Measurements from ENCODE around the gene TMEM273. TPM values are rescaled to one million over a fixed set of nuclear protein-coding genes. Genes with fewer than 3 reads are reported as not detected.

Gene TMEM273
- total RNA-seq, 1 donor from 2014 or later, result 82.3 TPM

DNA sequence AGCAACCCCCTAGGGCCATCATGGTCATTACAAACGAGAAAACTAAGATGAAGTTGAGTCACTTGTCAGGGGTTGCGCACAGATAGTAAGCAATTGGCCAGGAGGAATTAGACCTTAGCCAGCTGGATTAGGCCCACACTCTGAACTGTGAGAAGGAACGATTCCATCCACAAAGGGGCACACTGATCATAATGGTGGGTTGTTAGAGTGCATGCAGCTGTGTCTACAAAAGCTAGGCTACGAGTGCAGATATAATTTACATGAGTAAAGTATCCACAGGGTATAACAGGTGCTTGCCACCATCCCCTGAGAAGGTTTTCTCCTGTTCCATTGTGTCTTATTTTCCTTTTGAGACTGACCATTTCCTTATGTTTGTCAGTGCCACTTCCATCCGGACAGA lies 37.8 kb downstream of the TMEM273 start:
- H3K27ac ChIP-seq, result no peak overlapping the region
- H3K4me1 ChIP-seq, result no peaks in the 10 kb centered on the region
- H3K4me3 ChIP-seq, result no peak overlapping the region
- no peaks in the 10 kb centered on the region for H3K36me3 ChIP-seq
- TF ChIP-seq, protein P1, sequence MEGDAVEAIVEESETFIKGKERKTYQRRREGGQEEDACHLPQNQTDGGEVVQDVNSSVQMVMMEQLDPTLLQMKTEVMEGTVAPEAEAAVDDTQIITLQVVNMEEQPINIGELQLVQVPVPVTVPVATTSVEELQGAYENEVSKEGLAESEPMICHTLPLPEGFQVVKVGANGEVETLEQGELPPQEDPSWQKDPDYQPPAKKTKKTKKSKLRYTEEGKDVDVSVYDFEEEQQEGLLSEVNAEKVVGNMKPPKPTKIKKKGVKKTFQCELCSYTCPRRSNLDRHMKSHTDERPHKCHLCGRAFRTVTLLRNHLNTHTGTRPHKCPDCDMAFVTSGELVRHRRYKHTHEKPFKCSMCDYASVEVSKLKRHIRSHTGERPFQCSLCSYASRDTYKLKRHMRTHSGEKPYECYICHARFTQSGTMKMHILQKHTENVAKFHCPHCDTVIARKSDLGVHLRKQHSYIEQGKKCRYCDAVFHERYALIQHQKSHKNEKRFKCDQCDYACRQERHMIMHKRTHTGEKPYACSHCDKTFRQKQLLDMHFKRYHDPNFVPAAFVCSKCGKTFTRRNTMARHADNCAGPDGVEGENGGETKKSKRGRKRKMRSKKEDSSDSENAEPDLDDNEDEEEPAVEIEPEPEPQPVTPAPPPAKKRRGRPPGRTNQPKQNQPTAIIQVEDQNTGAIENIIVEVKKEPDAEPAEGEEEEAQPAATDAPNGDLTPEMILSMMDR (IDR thresholded peaks at IDR 0.05), result no peak
- H3K9me3 ChIP-seq, result peaks cover 0 to 12% of the 10 kb centered on the region in 2 donors
- no peak for DNase-seq (ENCODE audit: low spot score in 2 of 2)
- intact Hi-C loops (cut with DNase I), result no loop called here
- H3K27me3 ChIP-seq, result no peaks in the 10 kb centered on the region

GRCh38 chr10:49149881-49150280 lies 38.3 kb downstream of the TMEM273 start:
- Histone ChIP-seq H3K9me3 (peaks cover 0 to 12% of the 10 kb centered on the region in 2 donors), H3K36me3 (no peaks in the 10 kb centered on the region), H3K27me3 (no peaks in the 10 kb centered on the region), H3K4me3 (no peak overlapping the region), H3K4me1 (no peaks in the 10 kb centered on the region), H3K27ac (no peak overlapping the region)
- no peak for DNase-seq (ENCODE audit: low spot score in 2 of 2)
- intact Hi-C loops (cut with DNase I), result no loop called here
- TF ChIP-seq, protein P1 (IDR thresholded peaks at IDR 0.05), result no peak

DNA sequence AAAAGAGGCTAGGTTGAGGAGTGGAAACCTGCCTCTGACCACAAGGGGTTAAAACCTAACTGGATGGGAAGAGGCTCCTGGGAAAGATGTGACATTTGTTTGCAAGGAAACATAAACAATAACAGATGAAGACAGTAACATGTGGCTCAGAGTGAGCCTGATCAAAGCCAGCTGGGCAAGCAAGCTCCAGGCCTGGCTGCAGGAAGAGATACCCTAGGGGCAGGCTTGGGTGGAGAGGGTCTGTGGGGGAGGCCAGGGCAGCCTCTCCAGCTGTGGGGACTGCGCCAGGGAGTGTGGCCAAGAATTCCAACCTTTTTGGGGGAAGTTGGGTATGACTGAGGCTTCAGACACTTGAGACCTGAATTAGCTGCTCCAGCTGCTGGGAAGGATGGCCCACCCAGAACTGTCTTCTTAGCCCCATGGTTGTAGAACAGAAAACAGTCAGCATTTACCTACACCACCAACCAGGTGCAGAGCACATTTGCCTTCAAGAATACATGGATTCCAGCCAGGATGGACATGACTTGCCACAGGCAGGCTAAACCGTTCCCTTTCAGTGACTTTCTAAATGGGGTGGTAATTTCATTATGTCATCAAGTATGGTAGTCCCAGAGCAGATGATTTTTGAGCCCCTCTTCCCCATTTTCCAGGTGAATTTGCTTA lies 44.0 kb downstream of the TMEM273 start:
- no peaks in the 10 kb centered on the region for H3K36me3 ChIP-seq
- DNase-seq (ENCODE audit: low spot score in 2 of 2), result no peak
- TF ChIP-seq, protein P1 (IDR thresholded peaks at IDR 0.05), result no peak
- peaks cover 0 to 12% of the 10 kb centered on the region in 2 donors for H3K4me1 ChIP-seq
- no peak overlapping the region for H3K27ac ChIP-seq
- peaks cover 0 to 12% of the 10 kb centered on the region in 2 donors for H3K9me3 ChIP-seq
- intact Hi-C loops (cut with DNase I), result no loop called here
- H3K4me3 ChIP-seq, result no peak overlapping the region
- H3K27me3 ChIP-seq, result no peaks in the 10 kb centered on the region

DNA sequence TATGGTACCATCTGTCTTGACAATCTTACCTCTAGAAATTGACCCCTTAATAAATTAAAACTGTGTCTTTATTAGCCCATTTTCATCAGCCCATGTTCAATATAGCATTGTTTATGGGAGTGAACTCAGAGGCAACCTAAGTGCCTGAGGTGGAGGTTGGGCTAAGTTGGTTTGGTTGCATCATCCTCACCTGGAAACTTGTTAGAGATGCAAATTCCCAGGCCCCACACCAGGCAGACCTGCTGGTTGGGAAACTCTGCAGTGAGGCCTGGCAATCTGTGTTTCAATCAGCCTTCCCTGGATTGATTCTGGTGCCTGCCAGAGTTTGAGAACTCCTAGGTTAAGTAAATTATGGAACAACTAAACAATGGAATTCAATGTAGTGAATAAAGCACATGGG lies 44.9 kb downstream of the TMEM273 start:
- Histone ChIP-seq H3K27ac (no peak overlapping the region), H3K4me1 (peaks cover 0 to 22% of the 10 kb centered on the region in 2 donors), H3K9me3 (peaks cover 0 to 12% of the 10 kb centered on the region in 2 donors), H3K4me3 (no peak overlapping the region), H3K27me3 (no peaks in the 10 kb centered on the region), H3K36me3 (no peaks in the 10 kb centered on the region)
- TF ChIP-seq, protein P1 (IDR thresholded peaks at IDR 0.05), result no peak
- intact Hi-C loops (cut with DNase I), result no loop called here
- no peak for DNase-seq (ENCODE audit: low spot score in 2 of 2)

GRCh38 chr10:49141541-49142332 lies 46.5 kb downstream of the TMEM273 start:
- TF ChIP-seq, protein P1 (IDR thresholded peaks at IDR 0.05), result no peak
- intact Hi-C loops (cut with DNase I), result no loop called here

More at GRCh38 chr10:49141541-49142332, 46.5 kb downstream of the TMEM273 start:
- Histone ChIP-seq H3K9me3 (no peaks in the 10 kb centered on the region), H3K36me3 (no peaks in the 10 kb centered on the region), H3K27ac (no peak overlapping the region), H3K4me1 (peaks cover 0 to 24% of the 10 kb centered on the region in 2 donors), H3K4me3 (no peak overlapping the region), H3K27me3 (no peaks in the 10 kb centered on the region)
- DNase-seq (ENCODE audit: low spot score in 2 of 2), result no peak
